Kidney (tissue), 14 donors: ENCODE measurements around the gene CNPY1. TPM values are rescaled to one million over a fixed set of nuclear protein-coding genes. Genes with fewer than 3 reads are reported as not detected.
A peak's percentile ranks its signal among the peaks of the same experiment; 100 is the strongest.

Experiments used
- DNase-seq, 5 donors: peaks; one replicate each; pipeline ENCODE4 v3.0.0-alpha.2; 2013 to 2020
- FAIRE-seq: peaks from 2 replicates; lab custom pipeline; 2012; peaks lifted over from hg19 to GRCh38; lab: Jason Lieb, UNC
- H3K27ac ChIP-seq, 2 donors: one replicate each; pipeline ENCODE4 v1.7.0; 2013; ENCODE audit warnings: low read depth in 2 of 2, low read length in 2 of 2, inconsistent platforms in 1 of 2
- H3K27me3 ChIP-seq: one replicate; pipeline ENCODE4 v1.7.1; 2013; ENCODE audit warnings: low read length, inconsistent platforms; ENCODE audit not compliant: control insufficient read depth, insufficient read depth
- H3K36me3 ChIP-seq, 3 donors: one replicate each; pipeline versions ENCODE4 v1.7.0 to v1.7.1; 2013; ENCODE audit warnings: low read length in 3 of 3, control low read depth in 1 of 3, inconsistent platforms in 1 of 3; ENCODE audit not compliant: insufficient read depth in 3 of 3, control insufficient read depth in 2 of 3
- H3K4me1 ChIP-seq, 3 donors: one replicate each; pipeline versions ENCODE4 v1.7.0 to v1.7.1; 2013; ENCODE audit warnings: low read length in 3 of 3, inconsistent platforms in 1 of 3, low read depth in 1 of 3; ENCODE audit not compliant: control insufficient read depth in 2 of 3, insufficient read depth in 2 of 3
- H3K4me3 ChIP-seq, 3 donors: one replicate each; pipeline versions ENCODE4 v1.7.0 to v1.8.1; 2013; ENCODE audit warnings: low read length in 3 of 3, control low read depth in 1 of 3, inconsistent platforms in 1 of 3
- H3K9ac ChIP-seq, 3 donors: one replicate each; pipeline versions ENCODE4 v1.7.0 to v1.7.1; 2013; ENCODE audit warnings: low read length in 3 of 3, control low read depth in 1 of 3, inconsistent platforms in 1 of 3
- H3K9me3 ChIP-seq, 3 donors: one replicate each; pipeline versions ENCODE4 v1.7.0 to v1.7.1; 2013; ENCODE audit warnings: low read length in 3 of 3, control low read depth in 1 of 3, inconsistent platforms in 1 of 3; ENCODE audit not compliant: control insufficient read depth in 2 of 3, insufficient read depth in 1 of 3
- CTCF ChIP-seq: IDR thresholded peaks from 3 replicates; pipeline ENCODE4 v1.5.1; 2012; ENCODE audit warnings: mild to moderate bottlenecking, moderate library complexity, borderline replicate concordance; ENCODE audit not compliant: insufficient read depth; ENCODE audit errors: extremely low read depth
- intact Hi-C: fragments of 100-400 bp; cut with DNase I; formaldehyde crosslinking; loops from one replicate; pipeline ENCODE4 v1.11.1; 2022
- polyA plus RNA-seq: library from polyadenylated mRNA; stranded (reverse); fragments of 350-450 nt; fragmentation: Illumina TruSeq; extraction: RNeasy Lipid Tissue Mini Kit (QIAGEN cat#74804); gene quantifications from one replicate; pipeline ENCODE4 v1.2.3, GENCODE V29; 2014; ENCODE audit warnings: low read depth, low replicate concordance; ENCODE audit not compliant: insufficient read depth
- total RNA-seq: library from RNA; stranded (reverse); fragmentation: NEBNext Ultra II Directional; extraction: Animal tissue kit (Norgen Biotek cat#: 25700); gene quantifications from one replicate; pipeline ENCODE4 v1.2.1, GENCODE V29; 2021
- donor health status: control.
- donor health status: control.
- donor health status: control.
- donor health status: control.
- donor health status: control.
- donor health status: DM: yes; HTN: yes; CAD: no.
- donor health status: Normal renal cell carcinoma (clear cell type).

CNPY1 gene
- total and polyA plus RNA-seq, 2 donors from 2014 or later: not detected

- intact Hi-C loops: no loop called here
Measured at GRCh38 chr7:155460926-155461613, 85.3 kb downstream of the CNPY1 start.

GRCh38 chr7:155459700-155460461 lies 86.5 kb downstream of the CNPY1 start:
- H3K9ac ChIP-seq: no peak overlapping the region
- H3K27me3 ChIP-seq: peaks cover 73% of the 10 kb centered on the region
- no peak for TF ChIP-seq CTCF
- intact Hi-C loops: no loop called here
- no peak for FAIRE-seq
- peak in 1 of 5 donors; percentile 44 for DNase-seq
- H3K4me3 ChIP-seq: no peak overlapping the region
- H3K4me1 ChIP-seq: peaks cover 0 to 6% (median 0%) of the 10 kb centered on the region in 3 donors
- no peak overlapping the region for H3K27ac ChIP-seq
- H3K9me3 ChIP-seq: no peaks in the 10 kb centered on the region
- H3K36me3 ChIP-seq: no peaks in the 10 kb centered on the region

More at GRCh38 chr7:155460926-155461613, 85.3 kb downstream of the CNPY1 start:
- FAIRE-seq: no peak
- Histone ChIP-seq H3K27ac (no peak overlapping the region), H3K9ac (no peak overlapping the region), H3K27me3 (peaks cover 72% of the 10 kb centered on the region), H3K4me3 (no peak overlapping the region), H3K4me1 (peaks cover 0 to 6% (median 0%) of the 10 kb centered on the region in 3 donors), H3K9me3 (no peaks in the 10 kb centered on the region), H3K36me3 (no peaks in the 10 kb centered on the region)
- peak in 2 of 5 donors; percentile 37 to 57 for DNase-seq
- TF ChIP-seq CTCF: no peak

GRCh38 chr7:155458878-155459699 lies 87.3 kb downstream of the CNPY1 start:
- H3K4me3 ChIP-seq: no peak overlapping the region
- FAIRE-seq (no peak), DNase-seq (peak in 2 of 5 donors; percentile 12 to 55)
- H3K9me3 ChIP-seq: no peaks in the 10 kb centered on the region
- peaks cover 0 to 6% (median 0%) of the 10 kb centered on the region in 3 donors for H3K4me1 ChIP-seq
- TF ChIP-seq CTCF: no peak
- H3K9ac ChIP-seq: no peak overlapping the region
- intact Hi-C loops: no loop called here
- peaks cover 69% of the 10 kb centered on the region for H3K27me3 ChIP-seq
- H3K27ac ChIP-seq: no peak overlapping the region
- no peaks in the 10 kb centered on the region for H3K36me3 ChIP-seq
